Endothelial cell of umbilical vein (primary cell): ENCODE measurements around the gene BANF2. TPM values are rescaled to one million over a fixed set of nuclear protein-coding genes. Genes with fewer than 3 reads are reported as not detected.

Experiments
- BruUV-seq: library from RNA; stranded (reverse); fragments of 400-500 nt; replicated peaks from 2 replicates; lab custom pipeline; 2021; lab: Mats Ljungman, UMichigan
- CTCF ChIA-PET: fragments of 300-600, 350-600 bp; sonication (Branson Sonifier 250); formaldehyde crosslinking; loops from one replicate; lab custom pipeline; 2021; ENCODE audit warnings: antibody characterized with exemption, inconsistent platforms; lab: Charles Lee
- POLR2A ChIA-PET: fragments of 300-600, 350-600 bp; sonication (Branson Sonifier 250); formaldehyde crosslinking; loops from one replicate; lab custom pipeline; 2021; ENCODE audit warnings: antibody characterized with exemption, inconsistent platforms; lab: Charles Lee
- DNase-seq: peaks from one replicate; pipeline ENCODE4 v3.0.0-alpha.2; 2011; ENCODE audit warnings: low read depth, low spot score
- FAIRE-seq: peaks from 2 replicates; lab custom pipeline; 2011; peaks lifted over from hg19 to GRCh38; lab: Jason Lieb, UNC
- H2AFZ ChIP-seq: 2 replicates; pipeline ENCODE4 v1.6.0; 2012; ENCODE audit warnings: low read depth, low read length, control low read depth, inconsistent platforms
- H3K27ac ChIP-seq: 2 replicates; pipeline ENCODE4 v1.5.1; 2011; ENCODE audit warnings: low read depth, mild to moderate bottlenecking, control low read depth, low read length, moderate library complexity; ENCODE audit not compliant: insufficient read depth
- H3K27me3 ChIP-seq, 2 experiments: 2 replicates each; pipeline versions ENCODE4 v1.6.0 to v1.6.1; 2011; ENCODE audit warnings: low read length in 2 of 2, mixed read lengths in 1 of 2; ENCODE audit not compliant: control insufficient read depth in 2 of 2, insufficient read depth in 2 of 2
- H3K36me3 ChIP-seq, 2 experiments: 2 replicates in 1 of 2; 3 replicates in 1 of 2; pipeline ENCODE4 v1.5.1; 2011; ENCODE audit warnings: low read length in 2 of 2, mild to moderate bottlenecking in 1 of 2, moderate library complexity in 1 of 2; ENCODE audit not compliant: control insufficient read depth in 2 of 2, insufficient read depth in 2 of 2; ENCODE audit errors: extremely low read depth in 1 of 2
- H3K4me1 ChIP-seq: 3 replicates; pipeline ENCODE4 v1.5.1; 2011; ENCODE audit warnings: mild to moderate bottlenecking, low read length; ENCODE audit not compliant: control insufficient read depth, insufficient read depth; ENCODE audit errors: extremely low read depth
- H3K4me2 ChIP-seq: 2 replicates; pipeline ENCODE4 v1.6.1; 2011; ENCODE audit warnings: low read length, control low read depth, mixed read lengths; ENCODE audit not compliant: insufficient read depth
- H3K4me3 ChIP-seq, 3 experiments: fragments of 200-600 bp in 1 of 3; sonication (generic), shearing (Covaris generic) in 1 of 3; replicated peaks in 1 of 3; 2 replicates each; pipeline ENCODE4 v1.5.1; 2011 to 2016; ENCODE audit warnings: control low read depth in 3 of 3, low read length in 3 of 3, mild to moderate bottlenecking in 2 of 3, inconsistent platforms in 1 of 3, low read depth in 1 of 3, moderate library complexity in 1 of 3; ENCODE audit not compliant: insufficient read depth in 1 of 3
- H3K79me2 ChIP-seq: 2 replicates; pipeline ENCODE4 v1.6.0; 2012; ENCODE audit warnings: low read length, inconsistent platforms; ENCODE audit not compliant: control insufficient read depth, insufficient read depth
- H3K9ac ChIP-seq: replicated peaks from 2 replicates; pipeline ENCODE3; 2011; ENCODE audit warnings: low read length, control low read depth; ENCODE audit not compliant: insufficient read depth; ENCODE audit errors: extremely low read depth
- H3K9me1 ChIP-seq: replicated peaks from 3 replicates; pipeline ENCODE4 v1.6.0; 2011; ENCODE audit warnings: mild to moderate bottlenecking, low read length; ENCODE audit not compliant: control insufficient read depth, insufficient read depth; ENCODE audit errors: extremely low read depth
- H3K9me3 ChIP-seq: replicated peaks from 2 replicates; pipeline ENCODE4 v1.5.1; 2012; ENCODE audit warnings: low read length, inconsistent platforms; ENCODE audit not compliant: control insufficient read depth, insufficient read depth
- H4K20me1 ChIP-seq: replicated peaks from 2 replicates; pipeline ENCODE3; 2011; ENCODE audit warnings: mild to moderate bottlenecking, low read length; ENCODE audit not compliant: control insufficient read depth, insufficient read depth; ENCODE audit errors: extremely low read depth
- CTCF ChIP-seq, 2 donors: IDR thresholded peaks; 1 replicate in 1 of 2; 2 replicates in 1 of 2; pipeline ENCODE4 v1.5.1; 2011; ENCODE audit warnings: low read length in 2 of 2, mild to moderate bottlenecking in 2 of 2, moderate library complexity in 2 of 2, control low read depth in 1 of 2, inconsistent platforms in 1 of 2, low read depth in 1 of 2; ENCODE audit not compliant: insufficient read depth in 1 of 2; ENCODE audit errors: extremely low read depth in 1 of 2
- EZH2 ChIP-seq: IDR thresholded peaks from 2 replicates; pipeline ENCODE4 v1.6.1; 2012; ENCODE audit warnings: borderline replicate concordance, low read depth, mild to moderate bottlenecking, moderate library complexity, low read length, inconsistent platforms; ENCODE audit not compliant: severe bottlenecking
- FOS ChIP-seq: IDR thresholded peaks from 2 replicates; pipeline ENCODE4 v1.6.1; 2011; ENCODE audit warnings: mild to moderate bottlenecking, low read length, moderate library complexity, borderline replicate concordance; ENCODE audit not compliant: insufficient read depth
- GATA2 ChIP-seq: IDR thresholded peaks from 2 replicates; pipeline ENCODE4 v1.7.0; 2011; ENCODE audit warnings: low read depth, mild to moderate bottlenecking, moderate library complexity, mixed read lengths, low read length; ENCODE audit not compliant: insufficient read length, insufficient read depth
- JUN ChIP-seq: IDR thresholded peaks from 2 replicates; pipeline ENCODE4 v1.6.1; 2011; ENCODE audit warnings: borderline replicate concordance, low read depth; ENCODE audit not compliant: insufficient read length, insufficient read depth
- MAX ChIP-seq: IDR thresholded peaks from 2 replicates; pipeline ENCODE4 v1.6.1; 2011; ENCODE audit not compliant: insufficient read depth, insufficient read length
- MYC ChIP-seq: IDR thresholded peaks from one replicate; pipeline ENCODE4 v1.6.1; 2011; ENCODE audit warnings: mild to moderate bottlenecking, low read depth, low read length
- POLR2A ChIP-seq: IDR thresholded peaks from 2 replicates; pipeline ENCODE4 v1.6.1; 2012; ENCODE audit warnings: low read depth, mild to moderate bottlenecking, control low read depth, low read length
- POLR2AphosphoS5 ChIP-seq: IDR thresholded peaks from 2 replicates; pipeline ENCODE4 v1.6.1; 2012; ENCODE audit warnings: low read depth, mild to moderate bottlenecking, control low read depth, low read length, moderate library complexity; ENCODE audit not compliant: insufficient read depth
- dilution Hi-C: fragments of 300-500 bp; cut with MboI; formaldehyde crosslinking; loops from one replicate; pipeline ENCODE4 v1.15.0; 2019; ENCODE audit warnings: low sequenced_read_pairs; ENCODE audit not compliant: extremely low pct_ligation_motif_present
- intact Hi-C: fragments of 100-400 bp; cut with micrococcal nuclease; formaldehyde crosslinking; loops from one replicate; pipeline ENCODE4 v1.10.0; 2022
- polyA plus RNA-seq, 4 experiments: library from polyadenylated mRNA; depleted of rRNA in 3 of 4; stranded (reverse) in 3 of 4; unstranded in 1 of 4; fragments of >200 nt; gene quantifications; 2 replicates each; pipeline versions ENCODE4 v1.2.1 to v1.2.3, GENCODE V29; 2011 to 2012; ENCODE audit warnings: missing spikeins in 1 of 4
- total RNA-seq: library from RNA; stranded (reverse); gene quantifications from 2 replicates; pipeline ENCODE4 v1.2.3, GENCODE V29; 2021

The BANF2 gene
- total and polyA plus RNA-seq, 2 donors (not counting 3 experiments of a cell fraction or from before 2014, with no cell fraction given): not detected

- CTCF ChIA-PET: interaction anchor here (0.9 kb wide), 1 partner anchor 9 kb away, joined by 3 read pairs; no protein-coding TSS in a partner anchor
Measured at GRCh38 chr20:17756529-17756928, 56.8 kb downstream of the BANF2 start.

More at GRCh38 chr20:17756529-17756928, 56.8 kb downstream of the BANF2 start:
- H3K79me2 ChIP-seq: no peaks in the 10 kb centered on the region
- H3K9ac ChIP-seq: no peak overlapping the region
- no peaks in the 10 kb centered on the region for H3K9me1 ChIP-seq
- no peaks in the 10 kb centered on the region for H3K36me3 ChIP-seq
- peaks cover 6 to 21% of the 10 kb centered on the region in 2 experiments for H3K27me3 ChIP-seq
- no peak overlapping the region for H3K4me3 ChIP-seq
- FAIRE-seq (no peak), DNase-seq (no peak)
- no TSS peak for BruUV-seq
- H3K4me1 ChIP-seq: no peaks in the 10 kb centered on the region
- H3K4me2 ChIP-seq: no peak overlapping the region
- H2AFZ ChIP-seq: no peak overlapping the region
- no peaks in the 10 kb centered on the region for H3K9me3 ChIP-seq
- dilution Hi-C loops (no loop called here), intact Hi-C loops (no loop called here)
- no peaks in the 10 kb centered on the region for H4K20me1 ChIP-seq
- TF ChIP-seq GATA2 (no peak), POLR2A (no peak), MAX (no peak), EZH2 (no peak), FOS (no peak), JUN (no peak), MYC (no peak), POLR2AphosphoS5 (no peak), CTCF (IDR thresholded peaks at IDR 0.05; ENCODE audit: extremely low read depth in 1 of 2, insufficient read depth in 1 of 2, low read depth in 1 of 2, low read length in 2 of 2) (no peak)
- POLR2A ChIA-PET: no interaction called here
- no peak overlapping the region for H3K27ac ChIP-seq
